Astrocyte (in vitro differentiated cells and primary cell): ENCODE results near the gene ETS1.

Source experiments
- EZH2 ChIP-seq: IDR thresholded peaks from 2 replicates; pipeline ENCODE4 v1.6.1; 2012; ENCODE audit warnings: mild to moderate bottlenecking, low read length, inconsistent platforms; ENCODE audit not compliant: insufficient read depth
- TF ChIP-seq, protein P1 (sequence below): IDR thresholded peaks from 2 replicates; pipeline ENCODE4 v1.5.1; 2011; ENCODE audit warnings: low read depth, mild to moderate bottlenecking, inconsistent platforms, low read length, moderate library complexity; ENCODE audit not compliant: insufficient read depth

- TF ChIP-seq, protein P1, sequence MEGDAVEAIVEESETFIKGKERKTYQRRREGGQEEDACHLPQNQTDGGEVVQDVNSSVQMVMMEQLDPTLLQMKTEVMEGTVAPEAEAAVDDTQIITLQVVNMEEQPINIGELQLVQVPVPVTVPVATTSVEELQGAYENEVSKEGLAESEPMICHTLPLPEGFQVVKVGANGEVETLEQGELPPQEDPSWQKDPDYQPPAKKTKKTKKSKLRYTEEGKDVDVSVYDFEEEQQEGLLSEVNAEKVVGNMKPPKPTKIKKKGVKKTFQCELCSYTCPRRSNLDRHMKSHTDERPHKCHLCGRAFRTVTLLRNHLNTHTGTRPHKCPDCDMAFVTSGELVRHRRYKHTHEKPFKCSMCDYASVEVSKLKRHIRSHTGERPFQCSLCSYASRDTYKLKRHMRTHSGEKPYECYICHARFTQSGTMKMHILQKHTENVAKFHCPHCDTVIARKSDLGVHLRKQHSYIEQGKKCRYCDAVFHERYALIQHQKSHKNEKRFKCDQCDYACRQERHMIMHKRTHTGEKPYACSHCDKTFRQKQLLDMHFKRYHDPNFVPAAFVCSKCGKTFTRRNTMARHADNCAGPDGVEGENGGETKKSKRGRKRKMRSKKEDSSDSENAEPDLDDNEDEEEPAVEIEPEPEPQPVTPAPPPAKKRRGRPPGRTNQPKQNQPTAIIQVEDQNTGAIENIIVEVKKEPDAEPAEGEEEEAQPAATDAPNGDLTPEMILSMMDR: no peak
- TF ChIP-seq EZH2: no peak
Observed at GRCh38 chr11:128476729-128477128, 110.6 kb downstream of the ETS1 start.
